ENCODE measurements around the gene ALMS1.
"Not testable (repeated sequence)": the region's sequence is repeated elsewhere in the genome, so short reads cannot be mapped to it uniquely, and the experiment has no call there.

ALMS1 gene

DNA sequence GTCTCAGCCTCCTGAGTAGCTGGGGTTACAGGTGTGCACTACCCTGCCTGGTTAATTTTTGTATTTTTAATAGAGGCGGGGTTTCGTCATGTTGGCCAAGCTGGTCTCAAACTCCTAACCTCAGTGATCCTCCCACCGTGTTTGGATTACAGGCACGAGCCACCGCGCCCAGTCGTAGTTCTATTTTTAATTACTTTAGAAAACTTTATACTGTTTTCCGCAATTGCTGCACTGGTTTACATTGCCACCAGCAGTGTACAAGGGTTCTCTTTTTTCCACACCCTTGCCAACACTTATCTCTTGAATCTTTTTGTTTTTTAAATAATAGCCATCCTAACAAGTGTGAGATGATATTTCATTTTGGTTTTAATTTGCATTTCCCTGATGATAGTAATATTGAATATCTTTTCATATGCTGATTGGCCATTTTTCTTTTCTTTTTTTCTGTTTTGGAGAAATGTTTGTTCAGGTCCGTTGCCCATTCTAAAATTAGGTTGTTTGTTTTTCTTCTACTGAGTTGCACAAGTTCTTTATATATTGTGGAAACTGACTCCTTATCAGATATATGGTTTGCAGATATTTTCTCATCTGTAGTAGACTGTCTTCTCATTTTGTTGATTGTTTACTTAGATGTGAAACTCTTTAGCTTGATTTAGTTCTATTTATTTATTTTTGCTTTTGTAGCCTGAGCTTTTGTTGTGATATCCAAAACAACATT is 16.9 kb downstream of the ALMS1 start:
- no peak for FAIRE-seq

DNA sequence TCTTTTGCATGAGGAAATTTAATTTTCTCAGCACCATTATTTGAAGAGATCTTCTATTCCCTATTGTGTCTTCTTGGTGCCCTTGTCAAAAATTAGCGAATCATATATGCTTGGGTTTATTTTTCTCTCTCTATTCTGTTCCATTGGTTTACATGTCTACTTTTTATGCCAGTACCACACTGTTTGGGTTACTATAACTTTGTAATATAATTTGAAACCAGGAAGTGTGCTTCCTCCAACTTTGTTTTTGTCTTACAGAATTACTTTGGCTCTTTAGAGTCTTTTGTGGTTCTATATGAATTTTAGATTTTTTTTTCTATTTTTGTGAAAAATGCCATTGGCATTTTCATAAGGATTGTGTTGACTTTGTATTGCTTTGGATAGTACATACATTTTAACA is 17.6 kb downstream of the ALMS1 start:
- FAIRE-seq: no peak

- no peak for FAIRE-seq
Observed at GRCh38 chr2:73404409-73404808, 18.8 kb downstream of the ALMS1 start.

GRCh38 chr2:73406996-73407395 is 21.4 kb downstream of the ALMS1 start:
- no peak for FAIRE-seq

DNA sequence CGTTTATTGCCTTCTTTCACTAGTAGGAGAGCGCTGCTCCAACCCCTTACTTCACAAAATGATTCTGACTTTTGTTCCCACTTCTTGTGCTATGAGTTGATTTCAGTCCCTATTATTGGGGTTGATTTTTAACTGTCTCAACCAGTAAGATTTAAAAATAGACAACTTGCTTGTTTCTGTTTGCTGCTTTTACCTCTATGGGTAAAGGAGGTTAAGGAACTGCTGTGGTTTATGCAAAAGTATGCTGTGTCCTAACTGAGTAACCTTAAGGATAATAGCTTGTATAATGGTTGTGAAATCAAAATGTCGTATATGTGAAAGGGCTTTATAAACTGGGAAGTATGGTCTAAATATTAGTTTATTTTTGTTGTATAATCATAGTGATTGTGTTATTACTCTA is 22.6 kb downstream of the ALMS1 start:
- FAIRE-seq: no peak

GRCh38 chr2:73414696-73415095 is 29.1 kb downstream of the ALMS1 start:
- no peak for FAIRE-seq

- FAIRE-seq: no peak
Observed at GRCh38 chr2:73415906-73416305, 30.3 kb downstream of the ALMS1 start.

- no peak for FAIRE-seq
Observed at GRCh38 chr2:73418343-73418742, 32.7 kb downstream of the ALMS1 start.

- FAIRE-seq: no peak
Observed at GRCh38 chr2:73423913-73424312, 38.3 kb downstream of the ALMS1 start.

- FAIRE-seq: no peak
Observed at GRCh38 chr2:73426176-73426575, 40.5 kb downstream of the ALMS1 start.

DNA sequence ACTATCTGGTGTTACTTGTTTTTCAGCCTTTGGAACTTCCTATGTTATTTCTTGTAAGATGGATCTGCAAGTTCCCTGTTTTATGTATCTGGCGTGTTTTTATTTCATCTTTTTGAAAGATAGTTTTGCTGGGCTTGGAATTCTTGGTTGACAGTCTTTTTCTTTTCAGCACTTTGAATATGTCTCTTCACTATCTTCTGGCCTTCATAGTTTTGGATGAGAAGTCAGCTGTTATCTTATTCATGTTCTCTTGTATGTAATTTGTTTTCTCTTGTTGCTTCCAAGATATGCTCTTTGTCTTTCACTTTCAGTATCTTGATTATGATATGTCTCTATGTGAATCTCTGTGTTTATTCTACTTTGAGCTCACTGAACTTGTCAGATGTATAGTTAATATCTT is 50.4 kb downstream of the ALMS1 start:
- FAIRE-seq: no peak

DNA sequence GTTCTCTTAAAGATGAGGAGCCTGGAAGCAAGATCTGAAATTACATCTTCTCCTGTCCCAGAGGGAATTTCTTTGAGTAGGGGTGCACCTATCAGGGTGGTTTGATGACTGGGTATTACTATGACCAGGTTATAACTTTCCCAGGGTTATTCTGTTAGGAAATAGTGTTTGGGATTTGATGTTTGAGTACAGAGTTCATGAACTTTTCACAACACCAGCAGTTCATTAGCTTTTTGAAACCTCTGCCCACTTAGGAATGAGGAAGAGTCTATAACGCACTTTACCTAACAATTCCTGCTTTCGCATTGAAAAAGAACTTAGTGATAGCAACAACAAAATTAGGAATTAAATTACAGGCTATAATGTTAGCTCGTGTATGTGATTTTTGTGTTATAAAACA is 58.6 kb downstream of the ALMS1 start:
- no peak for FAIRE-seq

GRCh38 chr2:73448856-73449255 is 63.2 kb downstream of the ALMS1 start:
- FAIRE-seq: no peak

DNA sequence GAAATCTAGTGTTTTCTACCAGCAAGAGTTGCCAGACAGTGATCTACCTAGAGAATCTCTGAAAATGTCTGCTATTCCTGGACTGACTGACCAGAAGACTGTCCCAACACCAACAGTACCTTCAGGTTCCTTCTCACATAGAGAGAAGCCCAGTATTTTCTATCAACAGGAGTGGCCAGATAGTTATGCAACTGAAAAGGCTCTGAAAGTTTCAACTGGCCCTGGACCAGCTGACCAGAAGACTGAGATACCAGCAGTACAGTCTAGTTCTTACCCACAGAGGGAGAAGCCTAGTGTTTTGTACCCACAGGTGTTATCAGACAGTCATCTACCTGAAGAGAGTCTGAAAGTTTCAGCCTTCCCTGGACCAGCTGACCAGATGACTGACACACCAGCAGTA is 63.8 kb downstream of the ALMS1 start:
- FAIRE-seq: no peak

DNA sequence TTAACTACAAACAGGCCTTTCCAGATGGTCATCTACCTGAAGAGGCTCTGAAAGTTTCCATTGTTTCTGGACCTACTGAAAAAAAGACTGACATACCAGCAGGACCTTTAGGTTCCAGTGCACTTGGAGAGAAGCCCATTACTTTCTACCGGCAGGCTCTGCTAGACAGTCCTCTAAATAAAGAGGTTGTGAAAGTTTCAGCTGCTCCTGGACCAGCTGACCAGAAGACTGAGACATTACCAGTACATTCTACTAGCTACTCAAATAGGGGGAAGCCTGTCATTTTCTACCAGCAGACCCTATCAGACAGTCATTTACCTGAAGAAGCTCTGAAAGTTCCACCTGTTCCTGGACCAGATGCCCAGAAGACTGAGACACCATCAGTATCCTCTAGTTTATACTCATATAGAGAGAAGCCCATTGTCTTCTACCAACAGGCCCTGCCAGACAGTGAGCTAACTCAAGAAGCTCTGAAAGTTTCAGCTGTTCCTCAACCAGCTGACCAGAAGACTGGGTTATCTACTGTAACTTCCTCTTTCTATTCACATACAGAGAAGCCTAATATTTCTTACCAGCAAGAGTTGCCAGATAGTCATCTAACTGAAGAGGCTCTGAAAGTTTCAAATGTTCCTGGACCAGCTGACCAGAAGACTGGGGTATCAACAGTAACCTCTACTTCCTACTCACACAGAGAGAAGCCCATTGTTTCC is 65.8 kb downstream of the ALMS1 start:
- no peak for FAIRE-seq

- FAIRE-seq: no peak
Observed at GRCh38 chr2:73457982-73458381, 72.3 kb downstream of the ALMS1 start.

DNA sequence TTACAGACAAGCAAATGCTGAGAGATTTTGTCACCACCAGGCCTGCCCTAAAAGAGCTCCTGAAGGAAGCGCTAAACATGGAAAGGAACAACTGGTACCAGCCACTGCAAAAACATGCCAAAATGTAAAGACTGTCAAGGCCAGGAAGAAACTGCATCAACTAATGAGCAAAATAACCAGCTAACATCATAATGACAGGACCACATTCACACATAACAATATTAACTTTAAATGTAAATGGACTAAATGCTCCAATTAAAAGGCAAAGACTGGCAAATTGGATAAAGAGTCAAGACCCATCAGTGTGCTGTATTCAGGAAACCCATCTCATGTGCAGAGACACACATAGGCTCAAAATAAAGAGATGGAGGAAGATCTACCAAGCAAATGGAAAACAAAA is 76.8 kb downstream of the ALMS1 start:
- not testable (repeated sequence) for FAIRE-seq

DNA sequence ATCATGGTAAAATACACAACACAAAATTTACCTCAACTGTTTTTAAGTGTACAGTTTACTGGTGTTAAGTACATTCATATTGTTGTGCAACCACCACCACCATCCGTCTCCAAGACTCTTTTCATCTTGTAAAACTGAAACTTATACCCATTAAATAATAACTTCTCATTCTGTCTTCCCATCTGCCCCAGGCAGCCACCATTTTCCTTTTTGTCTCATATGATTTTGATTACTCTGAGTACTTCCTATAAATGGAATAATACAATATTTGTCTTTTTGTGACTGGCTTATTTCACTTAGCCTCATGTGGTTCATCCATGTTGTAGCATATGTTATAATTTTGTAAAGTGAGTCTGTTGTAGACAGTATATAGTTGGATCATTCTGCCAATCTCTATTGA is 82.7 kb downstream of the ALMS1 start:
- FAIRE-seq: no peak

DNA sequence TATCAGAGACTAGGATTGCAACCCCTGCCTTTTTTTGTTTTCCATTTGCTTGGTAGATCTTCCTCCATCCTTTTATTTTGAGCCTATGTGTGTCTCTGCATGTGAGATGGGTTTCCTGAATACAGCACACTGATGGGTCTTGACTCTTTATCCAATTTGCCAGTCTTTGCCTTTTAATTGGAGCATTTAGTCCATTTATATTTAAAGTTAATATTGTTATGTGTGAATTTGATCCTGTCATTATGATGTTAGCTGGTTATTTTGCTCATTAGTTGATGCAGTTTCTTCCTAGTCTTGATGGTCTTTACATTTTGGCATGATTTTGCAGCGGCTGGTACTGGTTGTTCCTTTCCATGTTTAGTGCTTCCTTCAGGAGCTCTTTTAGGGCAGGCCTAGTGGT is 98.2 kb downstream of the ALMS1 start:
- FAIRE-seq: not testable (repeated sequence)

- FAIRE-seq: no peak
Observed at GRCh38 chr2:73487112-73487657, 101.5 kb downstream of the ALMS1 start.

GRCh38 chr2:73488079-73488478 is 102.4 kb downstream of the ALMS1 start:
- FAIRE-seq: no peak

GRCh38 chr2:73489053-73489452 is 103.4 kb downstream of the ALMS1 start:
- no peak for FAIRE-seq

- FAIRE-seq: no peak
Observed at GRCh38 chr2:73494031-73494430, 108.4 kb downstream of the ALMS1 start.

DNA sequence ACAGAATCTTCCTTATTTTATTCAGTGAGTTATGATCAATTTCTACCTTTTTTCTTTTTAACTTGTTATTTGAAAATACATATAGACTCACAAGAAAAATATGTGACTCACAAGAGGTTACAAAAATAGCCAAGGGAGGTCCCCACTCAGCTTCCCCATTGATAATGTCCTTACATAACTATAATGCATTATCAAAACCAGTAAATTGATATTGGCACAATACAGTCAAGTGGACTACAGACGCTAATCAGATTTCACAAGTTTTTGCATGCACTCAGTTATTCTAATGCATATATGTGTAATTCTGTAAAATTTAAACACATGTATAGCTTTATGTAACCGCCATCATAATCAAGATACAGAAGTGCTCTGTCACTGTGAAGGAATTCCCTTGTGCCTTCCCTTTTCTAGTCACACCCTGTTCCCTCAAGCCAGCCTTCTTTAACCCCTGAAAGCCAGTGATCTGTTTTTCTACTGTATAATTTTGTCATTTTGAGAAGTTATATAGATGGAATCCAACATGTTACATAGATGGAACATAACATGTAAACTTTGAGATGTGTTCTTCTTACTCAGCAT is 118.4 kb downstream of the ALMS1 start:
- FAIRE-seq: no peak

Measured in TTC549 (cell line).